ENCODE measurements around the gene UBXN7. TPM values are rescaled to one million over a fixed set of nuclear protein-coding genes. Genes with fewer than 3 reads are reported as not detected.
"Not testable (repeated sequence)": the region's sequence is repeated elsewhere in the genome, so short reads cannot be mapped to it uniquely, and the experiment has no call there.

Gene UBXN7, protein sequence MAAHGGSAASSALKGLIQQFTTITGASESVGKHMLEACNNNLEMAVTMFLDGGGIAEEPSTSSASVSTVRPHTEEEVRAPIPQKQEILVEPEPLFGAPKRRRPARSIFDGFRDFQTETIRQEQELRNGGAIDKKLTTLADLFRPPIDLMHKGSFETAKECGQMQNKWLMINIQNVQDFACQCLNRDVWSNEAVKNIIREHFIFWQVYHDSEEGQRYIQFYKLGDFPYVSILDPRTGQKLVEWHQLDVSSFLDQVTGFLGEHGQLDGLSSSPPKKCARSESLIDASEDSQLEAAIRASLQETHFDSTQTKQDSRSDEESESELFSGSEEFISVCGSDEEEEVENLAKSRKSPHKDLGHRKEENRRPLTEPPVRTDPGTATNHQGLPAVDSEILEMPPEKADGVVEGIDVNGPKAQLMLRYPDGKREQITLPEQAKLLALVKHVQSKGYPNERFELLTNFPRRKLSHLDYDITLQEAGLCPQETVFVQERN
- 10 to 100 TPM; 28.8 to 45.4 TPM for total RNA-seq

- intact Hi-C loops (cut with DNase I) = no loop called here
- H3K36me3 ChIP-seq = no peaks in the 10 kb centered on the region
- DNase-seq = peak; percentile 97
- TF ChIP-seq, protein P1, sequence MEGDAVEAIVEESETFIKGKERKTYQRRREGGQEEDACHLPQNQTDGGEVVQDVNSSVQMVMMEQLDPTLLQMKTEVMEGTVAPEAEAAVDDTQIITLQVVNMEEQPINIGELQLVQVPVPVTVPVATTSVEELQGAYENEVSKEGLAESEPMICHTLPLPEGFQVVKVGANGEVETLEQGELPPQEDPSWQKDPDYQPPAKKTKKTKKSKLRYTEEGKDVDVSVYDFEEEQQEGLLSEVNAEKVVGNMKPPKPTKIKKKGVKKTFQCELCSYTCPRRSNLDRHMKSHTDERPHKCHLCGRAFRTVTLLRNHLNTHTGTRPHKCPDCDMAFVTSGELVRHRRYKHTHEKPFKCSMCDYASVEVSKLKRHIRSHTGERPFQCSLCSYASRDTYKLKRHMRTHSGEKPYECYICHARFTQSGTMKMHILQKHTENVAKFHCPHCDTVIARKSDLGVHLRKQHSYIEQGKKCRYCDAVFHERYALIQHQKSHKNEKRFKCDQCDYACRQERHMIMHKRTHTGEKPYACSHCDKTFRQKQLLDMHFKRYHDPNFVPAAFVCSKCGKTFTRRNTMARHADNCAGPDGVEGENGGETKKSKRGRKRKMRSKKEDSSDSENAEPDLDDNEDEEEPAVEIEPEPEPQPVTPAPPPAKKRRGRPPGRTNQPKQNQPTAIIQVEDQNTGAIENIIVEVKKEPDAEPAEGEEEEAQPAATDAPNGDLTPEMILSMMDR (IDR thresholded peaks at IDR 0.05) = no peak
- H3K9ac ChIP-seq (ENCODE audit: low read depth in 2 of 2, low read length in 2 of 2) = peak within 1 kb of the TSS; percentile 85
- no peaks in the 10 kb centered on the region for H3K9me3 ChIP-seq
- H3K4me3 ChIP-seq = peak within 1 kb of the TSS; percentile 99
- H3K27me3 ChIP-seq = no peaks in the 10 kb centered on the region
- H3K4me1 ChIP-seq = no peaks in the 10 kb centered on the region
- H3K27ac ChIP-seq = peak within 1 kb of the TSS; percentile 87
Measured at GRCh38 chr3:196432137-196432879, at the start of gene UBXN7. UBXN7 (minus strand) TSS chr3:196432427; CDS start chr3:196432399, 28 bp downstream.

DNA sequence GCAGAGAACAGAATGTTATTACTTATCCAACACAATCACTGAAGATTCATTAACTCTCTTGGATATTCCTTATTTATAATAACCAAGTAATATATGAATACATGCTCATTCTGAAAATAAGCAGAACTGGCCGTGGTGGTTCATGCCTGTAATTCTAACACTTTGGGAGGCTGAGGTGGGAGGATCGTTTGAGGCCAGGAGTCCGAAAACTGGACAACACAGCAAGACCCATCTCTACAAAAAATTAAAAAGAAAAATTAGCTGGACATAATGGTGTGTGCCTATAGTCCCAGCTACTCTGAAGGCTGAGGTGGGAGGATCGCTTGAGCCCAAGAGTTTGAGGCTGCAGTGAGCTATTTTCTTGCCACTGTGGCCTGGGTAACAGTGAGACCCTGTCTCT, 45.5 kb upstream of the UBXN7 start:
- intact Hi-C loops (cut with DNase I) = no loop called here
- Histone ChIP-seq H3K27me3 (no peaks in the 10 kb centered on the region), H3K36me3 (peaks cover 6% of the 10 kb centered on the region), H3K27ac (no peak overlapping the region), H3K4me3 (no peak overlapping the region), H3K4me1 (no peaks in the 10 kb centered on the region), H3K9me3 (no peaks in the 10 kb centered on the region), H3K9ac (ENCODE audit: low read depth in 2 of 2, low read length in 2 of 2) (no peak overlapping the region)
- no peak for DNase-seq
- TF ChIP-seq, protein P1 (IDR thresholded peaks at IDR 0.05) = no peak

- H3K36me3 ChIP-seq = peaks cover 7% of the 10 kb centered on the region
- intact Hi-C loops (cut with DNase I) = no loop called here
- no peaks in the 10 kb centered on the region for H3K27me3 ChIP-seq
- no peaks in the 10 kb centered on the region for H3K9me3 ChIP-seq
- H3K4me1 ChIP-seq = no peaks in the 10 kb centered on the region
- TF ChIP-seq, protein P1 (IDR thresholded peaks at IDR 0.05) = no peak
- H3K9ac ChIP-seq (ENCODE audit: low read depth in 2 of 2, low read length in 2 of 2) = no peak overlapping the region
- no peak overlapping the region for H3K27ac ChIP-seq
- no peak for DNase-seq
- no peak overlapping the region for H3K4me3 ChIP-seq
Measured at GRCh38 chr3:196472286-196472685, 40.1 kb upstream of the UBXN7 start.

DNA sequence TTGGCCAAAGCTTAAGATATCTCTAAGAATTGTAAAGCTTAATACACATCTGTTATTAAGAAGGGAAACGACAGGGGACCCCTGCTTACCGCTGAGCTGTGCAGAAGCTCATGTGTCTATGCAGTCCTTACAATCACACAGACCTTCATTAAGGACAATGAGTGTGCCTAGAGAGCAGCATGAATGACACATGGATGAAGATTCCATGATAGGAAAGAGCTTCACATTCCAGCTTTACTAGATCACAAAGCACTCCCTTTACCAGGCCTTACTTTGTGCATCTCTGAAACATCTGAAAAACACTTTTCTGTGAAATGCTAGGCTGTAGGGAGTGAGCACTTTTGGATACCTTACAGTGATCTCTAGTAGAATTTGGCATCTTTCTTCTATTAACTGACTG, 39.3 kb upstream of the UBXN7 start:
- Histone ChIP-seq H3K9me3 (no peaks in the 10 kb centered on the region), H3K27me3 (no peaks in the 10 kb centered on the region), H3K4me3 (no peak overlapping the region), H3K36me3 (peaks cover 7% of the 10 kb centered on the region), H3K9ac (ENCODE audit: low read depth in 2 of 2, low read length in 2 of 2) (no peak overlapping the region), H3K27ac (no peak overlapping the region), H3K4me1 (no peaks in the 10 kb centered on the region)
- TF ChIP-seq, protein P1 (IDR thresholded peaks at IDR 0.05) = no peak
- intact Hi-C loops (cut with DNase I) = no loop called here
- no peak for DNase-seq

DNA sequence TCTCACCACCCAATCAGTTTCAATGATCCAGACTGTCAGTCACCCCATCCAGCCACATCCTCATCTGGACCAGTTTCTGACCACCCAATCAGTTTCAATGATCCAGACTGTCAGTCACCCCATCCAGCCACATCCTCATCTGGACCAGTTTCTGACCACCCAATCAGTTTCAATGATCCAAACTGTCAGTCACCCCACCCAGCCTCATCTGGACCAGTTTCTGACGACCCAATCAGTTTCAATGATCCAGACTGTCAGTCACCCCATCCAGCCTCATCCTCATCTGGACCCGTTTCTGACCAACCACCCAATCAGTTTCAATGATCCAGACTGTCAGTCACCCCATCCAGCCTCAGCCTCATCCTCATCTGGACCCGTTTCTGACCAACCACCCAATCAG, 38.0 kb upstream of the UBXN7 start:
- H3K9ac ChIP-seq (ENCODE audit: low read depth in 2 of 2, low read length in 2 of 2); H3K4me1 ChIP-seq; H3K4me3 ChIP-seq; DNase-seq; H3K27ac ChIP-seq; intact Hi-C loops (cut with DNase I); H3K36me3 ChIP-seq; H3K9me3 ChIP-seq; H3K27me3 ChIP-seq: not testable (repeated sequence)

All from colonic mucosa (tissue), 4 donors.